EL (cell line): ENCODE data around the gene EME2.
"Not testable (repeated sequence)": the region's sequence is repeated elsewhere in the genome, so short reads cannot be mapped to it uniquely, and the experiment has no call there.

Source experiments
- DNase-seq: peaks from one replicate; pipeline ENCODE4 v3.0.0-alpha.2; 2016

EME2 gene

GRCh38 chr16:1792836-1793577, 20.4 kb downstream of the EME2 start:
- DNase-seq, result no peak

GRCh38 chr16:1793578-1794220, 21.1 kb downstream of the EME2 start, which contains the start of gene IGFALS:
Gene IGFALS, minus strand, starts transcription at chr16:1793705. Its CDS starts 53 bp downstream, at chr16:1793652.
- no peak for DNase-seq

- DNase-seq, result no peak
These were observed 21.7 kb downstream of the EME2 start for GRCh38 chr16:1794221-1794871.

- DNase-seq, result no peak
These were observed 22.5 kb downstream of the EME2 start for GRCh38 chr16:1794908-1795666.

- not testable (repeated sequence) for DNase-seq
These were observed 26.7 kb downstream of the EME2 start for GRCh38 chr16:1799263-1799662.

- DNase-seq, result peak; percentile 8
These were observed 28.1 kb downstream of the EME2 start for GRCh38 chr16:1800701-1801100.

GRCh38 chr16:1807626-1808025, 35.0 kb downstream of the EME2 start:
- DNase-seq, result no peak

- no peak for DNase-seq
These were observed 36.1 kb downstream of the EME2 start for GRCh38 chr16:1808691-1809090.

- no peak for DNase-seq
These were observed 36.7 kb downstream of the EME2 start for GRCh38 chr16:1809281-1809801.

GRCh38 chr16:1810106-1810505, 37.5 kb downstream of the EME2 start:
- DNase-seq, result no peak

- no peak for DNase-seq
These were observed 37.9 kb downstream of the EME2 start for GRCh38 chr16:1810536-1810935.

- DNase-seq, result peak; percentile 38
These were observed 40.1 kb downstream of the EME2 start for GRCh38 chr16:1812732-1813163.

GRCh38 chr16:1815461-1815860, 42.9 kb downstream of the EME2 start:
- DNase-seq, result no peak

- no peak for DNase-seq
These were observed 44.0 kb downstream of the EME2 start for GRCh38 chr16:1816396-1817275.

GRCh38 chr16:1817276-1817589, 44.6 kb downstream of the EME2 start:
- no peak for DNase-seq

- no peak for DNase-seq
These were observed 45.1 kb downstream of the EME2 start for GRCh38 chr16:1817716-1818115.

- no peak for DNase-seq
These were observed 45.7 kb downstream of the EME2 start for GRCh38 chr16:1818204-1818872.

GRCh38 chr16:1818873-1819525, 46.4 kb downstream of the EME2 start:
- DNase-seq, result no peak

GRCh38 chr16:1819611-1820010, 47.0 kb downstream of the EME2 start:
- DNase-seq, result no peak

GRCh38 chr16:1820096-1820945, 47.7 kb downstream of the EME2 start:
- no peak for DNase-seq
